GM18909 (cell line): ENCODE measurements around the gene RNF207.

Source experiments
- ATAC-seq: cut with Tn5 transposase; IDR thresholded peaks from one replicate; pipeline ENCODE4 v1.9.1; 2021; ENCODE audit warnings: mild to moderate bottlenecking; ENCODE audit not compliant: unreplicated experiment, poor library complexity

RNF207 gene

DNA sequence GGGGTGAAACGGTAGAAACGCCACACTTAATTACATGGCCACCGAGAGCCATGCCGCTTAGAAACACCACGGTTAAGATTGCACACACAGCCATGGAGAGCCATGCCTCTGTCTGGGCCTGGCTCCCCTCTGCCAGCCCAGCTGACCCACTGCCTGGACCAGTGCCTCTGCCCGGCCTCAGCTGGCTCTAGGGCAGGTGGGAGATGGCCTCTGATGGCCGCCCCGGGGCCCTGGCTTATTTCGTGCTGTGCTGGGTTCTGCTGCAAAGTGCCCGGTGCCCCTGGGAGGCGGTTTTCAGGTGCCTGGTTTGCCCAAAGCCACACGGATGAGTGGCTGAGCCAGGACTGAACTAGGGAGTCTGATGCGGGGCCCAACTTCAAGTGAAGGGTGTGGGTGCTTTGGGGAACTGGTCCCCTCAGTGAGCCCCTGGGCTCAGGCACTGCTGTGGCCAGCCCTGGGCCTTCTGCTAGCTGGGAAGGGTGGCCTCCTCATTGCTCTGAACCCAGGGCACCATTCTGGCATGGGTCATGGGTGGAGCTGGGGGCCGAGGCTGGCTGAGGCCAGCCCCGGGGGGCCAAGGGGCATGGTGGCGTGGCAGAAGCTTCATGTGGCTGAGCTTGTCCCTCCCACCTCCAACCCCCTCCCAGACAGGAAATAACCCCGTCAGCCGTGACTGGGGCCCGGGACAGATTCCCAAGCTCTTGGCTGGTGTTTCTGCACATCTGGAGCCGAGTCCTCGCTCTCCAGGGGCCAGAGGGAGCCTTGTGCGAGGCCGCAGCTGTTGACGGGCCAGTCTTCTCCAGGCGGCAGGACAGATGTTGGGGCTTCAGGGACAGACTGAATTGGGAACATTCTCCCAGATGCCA is 56.9 kb downstream of the RNF207 start:
- no peak for ATAC-seq

DNA sequence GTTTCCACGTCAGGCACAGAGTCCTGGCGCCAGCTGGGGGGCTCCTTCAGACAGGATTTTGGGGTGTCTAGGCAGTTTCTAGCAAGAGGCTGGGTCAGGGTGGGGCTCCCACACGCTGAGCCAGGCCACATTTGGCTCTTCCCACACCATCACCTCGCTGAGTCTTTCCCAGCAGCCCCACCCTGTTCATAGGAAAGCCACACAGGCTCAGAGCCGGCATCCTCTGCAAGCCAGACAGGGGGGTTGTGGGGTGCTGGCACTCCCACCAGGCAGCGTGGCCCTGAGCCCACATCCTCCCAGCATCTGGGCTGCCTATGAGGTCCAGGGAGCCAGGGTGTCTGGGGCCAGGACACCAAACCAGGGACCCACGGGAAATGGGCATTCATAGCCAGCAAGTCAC is 57.8 kb downstream of the RNF207 start:
- no peak for ATAC-seq

GRCh38 chr1:6265151-6265550 is 59.2 kb downstream of the RNF207 start:
- ATAC-seq = no peak

GRCh38 chr1:6266641-6267040 is 60.7 kb downstream of the RNF207 start:
- ATAC-seq = no peak

GRCh38 chr1:6267686-6268322 is 61.9 kb downstream of the RNF207 start:
- no peak for ATAC-seq

DNA sequence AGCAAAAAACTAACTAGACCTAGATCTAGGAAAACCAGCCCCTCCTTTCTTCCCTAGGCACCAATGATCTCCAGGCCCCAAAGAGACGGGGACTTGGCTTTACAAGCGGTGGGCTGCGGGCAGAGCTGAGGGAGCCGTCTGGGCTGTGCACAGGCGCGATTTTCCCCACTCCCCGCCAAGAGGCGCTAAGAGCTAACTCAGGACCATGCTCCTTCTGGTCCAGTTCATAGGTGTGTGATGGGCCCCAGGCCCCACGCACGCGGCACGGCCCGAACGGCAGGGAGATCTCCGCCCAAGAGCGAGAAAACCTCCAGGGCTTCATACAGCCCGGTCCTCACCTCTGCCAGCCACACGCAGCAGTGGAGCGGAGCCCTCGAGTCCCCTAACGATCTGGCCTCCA is 62.5 kb downstream of the RNF207 start:
- ATAC-seq = no peak

DNA sequence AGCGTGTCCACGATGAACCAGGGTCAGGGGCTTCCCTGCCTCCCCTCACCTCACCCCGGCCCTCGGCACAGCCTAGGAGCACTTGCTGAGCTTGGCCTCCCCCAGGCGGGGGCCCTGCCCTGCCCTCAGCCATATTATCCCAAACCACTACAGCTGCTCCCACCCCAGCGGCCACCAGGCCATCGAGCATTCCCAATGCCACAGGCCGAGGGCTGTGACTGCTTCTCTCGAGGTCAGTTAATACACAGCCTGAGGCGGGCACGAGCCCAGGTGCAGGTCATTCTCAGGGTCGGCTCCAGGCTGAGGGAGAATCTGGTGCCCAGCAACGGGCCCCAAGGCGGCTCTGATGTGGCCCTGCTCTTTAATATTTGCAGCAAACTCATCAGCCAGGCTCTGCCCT is 63.4 kb downstream of the RNF207 start:
- ATAC-seq = no peak

DNA sequence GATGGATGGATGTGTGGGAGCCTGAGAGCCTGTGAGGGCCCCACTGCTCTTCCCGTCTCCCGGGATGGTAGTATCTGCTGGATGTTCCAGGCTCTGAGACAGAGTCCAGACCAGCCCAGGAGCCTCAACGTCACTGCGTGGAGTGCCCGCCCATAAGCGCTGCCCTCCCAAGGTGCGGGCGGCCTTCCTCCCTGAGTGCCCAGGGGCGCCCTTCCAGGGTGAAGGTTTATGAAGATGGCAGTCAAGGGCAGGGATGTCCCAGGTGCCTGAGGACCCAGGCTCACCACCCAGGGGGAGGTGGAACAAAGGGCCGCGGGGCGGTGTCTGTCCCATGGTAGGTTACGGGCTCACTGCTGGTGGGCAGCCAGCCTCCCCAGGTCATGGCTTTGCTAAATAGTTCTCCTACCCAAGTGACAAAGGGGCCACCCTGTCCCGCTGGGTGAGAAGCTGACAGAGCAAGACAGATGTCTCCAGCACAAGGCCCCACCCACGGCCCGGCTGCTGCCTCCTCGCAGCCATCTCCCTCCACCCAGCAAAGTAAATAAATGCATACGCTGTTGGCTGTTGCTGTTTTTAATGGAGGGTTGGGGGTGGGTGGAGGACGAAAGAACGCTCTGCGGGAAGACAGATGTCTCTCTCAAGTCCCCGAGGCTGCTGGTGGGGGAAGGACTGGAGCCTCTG is 63.9 kb downstream of the RNF207 start:
- no peak for ATAC-seq

GRCh38 chr1:6270401-6270800 is 64.5 kb downstream of the RNF207 start:
- no peak for ATAC-seq
